HG03469 (cell line): ENCODE measurements around the gene CADM2.
"Not testable (repeated sequence)": the region's sequence is repeated elsewhere in the genome, so short reads cannot be mapped to it uniquely, and the experiment has no call there.

Source experiments
- ATAC-seq: cut with Tn5 transposase; IDR thresholded peaks from one replicate; pipeline ENCODE4 v1.9.1; 2021; ENCODE audit warnings: mild to moderate bottlenecking, moderate library complexity, moderate number of reproducible peaks; ENCODE audit not compliant: unreplicated experiment

Gene CADM2

GRCh38 chr3:85877631-85878030 is 918.8 kb downstream of the CADM2 start:
- no peak for ATAC-seq

- ATAC-seq = no peak
These were observed 923.1 kb downstream of the CADM2 start for GRCh38 chr3:85881833-85882393.

- ATAC-seq = no peak
These were observed 931.3 kb downstream of the CADM2 start for GRCh38 chr3:85890043-85890555.

GRCh38 chr3:85903434-85903833 is 944.6 kb downstream of the CADM2 start:
- ATAC-seq = no peak

- no peak for ATAC-seq
These were observed 954.2 kb downstream of the CADM2 start for GRCh38 chr3:85912980-85913379.

- no peak for ATAC-seq
These were observed 963.6 kb downstream of the CADM2 start for GRCh38 chr3:85922374-85922773.

GRCh38 chr3:85930718-85931117 is 971.9 kb downstream of the CADM2 start:
- ATAC-seq = no peak

- ATAC-seq = no peak
These were observed 974.5 kb downstream of the CADM2 start for GRCh38 chr3:85933326-85933725.

GRCh38 chr3:85935171-85935570 is 976.4 kb downstream of the CADM2 start:
- no peak for ATAC-seq

GRCh38 chr3:85939074-85939482 is 980.3 kb downstream of the CADM2 start:
- ATAC-seq = no peak

GRCh38 chr3:85950435-85950834 is 991.6 kb downstream of the CADM2 start:
- no peak for ATAC-seq

GRCh38 chr3:85960793-85961192 is 1002.0 kb downstream of the CADM2 start:
- no peak for ATAC-seq

GRCh38 chr3:85977615-85978338 is 1019.0 kb downstream of the CADM2 start:
- ATAC-seq = no peak

GRCh38 chr3:85979034-85979433 is 1020.2 kb downstream of the CADM2 start:
- ATAC-seq = no peak

- ATAC-seq = not testable (repeated sequence)
These were observed 1030.8 kb downstream of the CADM2 start for GRCh38 chr3:85989581-85989980.

GRCh38 chr3:86029590-86029989 is 1070.8 kb downstream of the CADM2 start:
- no peak for ATAC-seq

GRCh38 chr3:86037916-86038315 is 1079.1 kb downstream of the CADM2 start:
- no peak for ATAC-seq

GRCh38 chr3:86046436-86047136 is 1087.8 kb downstream of the CADM2 start:
- no peak for ATAC-seq

GRCh38 chr3:86047161-86047560 is 1088.4 kb downstream of the CADM2 start:
- ATAC-seq = no peak

- no peak for ATAC-seq
These were observed 1092.3 kb downstream of the CADM2 start for GRCh38 chr3:86051058-86051457.

- ATAC-seq = no peak
These were observed 1097.2 kb downstream of the CADM2 start for GRCh38 chr3:86056032-86056431.

- ATAC-seq = no peak
These were observed 1098.2 kb downstream of the CADM2 start for GRCh38 chr3:86056962-86057361.
